ENCODE measurements around the gene SCAPER.

The SCAPER gene

DNA sequence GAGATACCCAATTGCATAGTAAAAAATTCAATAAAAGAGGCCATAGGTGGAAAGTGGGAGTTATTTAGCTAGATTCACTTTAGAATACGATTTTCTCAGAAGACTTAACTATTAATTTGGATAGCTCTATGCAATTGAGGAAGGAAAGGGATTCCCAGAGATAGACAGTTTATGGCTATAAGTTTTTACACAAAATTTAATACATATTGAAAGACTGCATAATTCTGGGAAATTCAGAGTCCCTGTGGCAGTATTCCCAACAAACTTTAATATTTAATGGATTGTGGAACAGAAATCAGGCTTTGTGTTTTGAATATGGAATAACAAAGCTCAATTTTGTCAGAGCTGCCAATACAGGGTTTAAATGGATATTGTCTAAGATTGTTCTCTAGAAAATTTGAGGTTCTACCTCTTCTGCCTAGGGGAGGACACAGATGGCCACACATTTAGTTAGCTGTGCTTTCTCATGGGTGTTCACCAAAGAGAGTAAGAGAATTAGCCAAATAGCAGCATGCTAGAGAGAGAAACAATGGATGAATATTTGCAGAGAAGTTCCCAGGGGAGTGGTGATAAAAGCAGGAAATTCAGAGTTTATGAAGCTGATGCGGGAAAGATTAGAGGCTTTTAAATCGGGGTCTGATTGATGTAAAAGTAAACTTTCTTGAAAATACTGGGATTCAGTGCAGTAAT, 560.1 kb downstream of the SCAPER start (continued):
- TF ChIP-seq, protein P1, sequence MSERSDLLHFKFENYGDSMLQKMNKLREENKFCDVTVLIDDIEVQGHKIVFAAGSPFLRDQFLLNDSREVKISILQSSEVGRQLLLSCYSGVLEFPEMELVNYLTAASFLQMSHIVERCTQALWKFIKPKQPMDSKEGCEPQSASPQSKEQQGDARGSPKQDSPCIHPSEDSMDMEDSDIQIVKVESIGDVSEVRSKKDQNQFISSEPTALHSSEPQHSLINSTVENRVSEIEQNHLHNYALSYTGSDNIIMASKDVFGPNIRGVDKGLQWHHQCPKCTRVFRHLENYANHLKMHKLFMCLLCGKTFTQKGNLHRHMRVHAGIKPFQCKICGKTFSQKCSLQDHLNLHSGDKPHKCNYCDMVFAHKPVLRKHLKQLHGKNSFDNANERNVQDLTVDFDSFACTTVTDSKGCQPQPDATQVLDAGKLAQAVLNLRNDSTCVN (tag by site-specific recombination; optimal IDR thresholded peaks at IDR 0.05) = no peak
- no peak for TF ChIP-seq WT1 (tag by site-specific recombination; IDR thresholded peaks at IDR 0.05)
- TF ChIP-seq TRIM28 (IDR thresholded peaks at IDR 0.05; ENCODE audit: borderline replicate concordance, low read length) = 0 out of 2 replicates have a peak, but pooled peaks have one; percentile 10
- TF ChIP-seq ZIC2 (tag by site-specific recombination; IDR thresholded peaks at IDR 0.05) = no peak
- no peak for TF ChIP-seq ZNF426 (tag by site-specific recombination; IDR thresholded peaks at IDR 0.05)
- TF ChIP-seq, protein P2, sequence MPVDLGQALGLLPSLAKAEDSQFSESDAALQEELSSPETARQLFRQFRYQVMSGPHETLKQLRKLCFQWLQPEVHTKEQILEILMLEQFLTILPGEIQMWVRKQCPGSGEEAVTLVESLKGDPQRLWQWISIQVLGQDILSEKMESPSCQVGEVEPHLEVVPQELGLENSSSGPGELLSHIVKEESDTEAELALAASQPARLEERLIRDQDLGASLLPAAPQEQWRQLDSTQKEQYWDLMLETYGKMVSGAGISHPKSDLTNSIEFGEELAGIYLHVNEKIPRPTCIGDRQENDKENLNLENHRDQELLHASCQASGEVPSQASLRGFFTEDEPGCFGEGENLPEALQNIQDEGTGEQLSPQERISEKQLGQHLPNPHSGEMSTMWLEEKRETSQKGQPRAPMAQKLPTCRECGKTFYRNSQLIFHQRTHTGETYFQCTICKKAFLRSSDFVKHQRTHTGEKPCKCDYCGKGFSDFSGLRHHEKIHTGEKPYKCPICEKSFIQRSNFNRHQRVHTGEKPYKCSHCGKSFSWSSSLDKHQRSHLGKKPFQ (tag by site-specific recombination; IDR thresholded peaks at IDR 0.05) = no peak
- no peak for TF ChIP-seq ZNF391 (tag by site-specific recombination; IDR thresholded peaks at IDR 0.05; ENCODE audit: borderline replicate concordance, low read depth)
- no peak for TF ChIP-seq ZNF677 (tag by site-specific recombination; IDR thresholded peaks at IDR 0.05)
- TF ChIP-seq, protein P3, sequence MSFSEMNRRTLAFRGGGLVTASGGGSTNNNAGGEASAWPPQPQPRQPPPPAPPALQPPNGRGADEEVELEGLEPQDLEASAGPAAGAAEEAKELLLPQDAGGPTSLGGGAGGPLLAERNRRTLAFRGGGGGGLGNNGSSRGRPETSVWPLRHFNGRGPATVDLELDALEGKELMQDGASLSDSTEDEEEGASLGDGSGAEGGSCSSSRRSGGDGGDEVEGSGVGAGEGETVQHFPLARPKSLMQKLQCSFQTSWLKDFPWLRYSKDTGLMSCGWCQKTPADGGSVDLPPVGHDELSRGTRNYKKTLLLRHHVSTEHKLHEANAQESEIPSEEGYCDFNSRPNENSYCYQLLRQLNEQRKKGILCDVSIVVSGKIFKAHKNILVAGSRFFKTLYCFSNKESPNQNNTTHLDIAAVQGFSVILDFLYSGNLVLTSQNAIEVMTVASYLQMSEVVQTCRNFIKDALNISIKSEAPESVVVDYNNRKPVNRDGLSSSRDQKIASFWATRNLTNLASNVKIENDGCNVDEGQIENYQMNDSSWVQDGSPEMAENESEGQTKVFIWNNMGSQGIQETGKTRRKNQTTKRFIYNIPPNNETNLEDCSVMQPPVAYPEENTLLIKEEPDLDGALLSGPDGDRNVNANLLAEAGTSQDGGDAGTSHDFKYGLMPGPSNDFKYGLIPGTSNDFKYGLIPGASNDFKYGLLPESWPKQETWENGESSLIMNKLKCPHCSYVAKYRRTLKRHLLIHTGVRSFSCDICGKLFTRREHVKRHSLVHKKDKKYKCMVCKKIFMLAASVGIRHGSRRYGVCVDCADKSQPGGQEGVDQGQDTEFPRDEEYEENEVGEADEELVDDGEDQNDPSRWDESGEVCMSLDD (tag by site-specific recombination; IDR thresholded peaks at IDR 0.05) = no peak
- TF ChIP-seq OVOL3 (tag by site-specific recombination; IDR thresholded peaks at IDR 0.05) = no peak
- no peak for TF ChIP-seq ZNF211 (tag by site-specific recombination; IDR thresholded peaks at IDR 0.05; ENCODE audit: low read depth)
- TF ChIP-seq ZNF157 (tag by site-specific recombination; IDR thresholded peaks at IDR 0.05) = no peak
- no peak for TF ChIP-seq ZNF274 (IDR thresholded peaks at IDR 0.05; ENCODE audit: low read length)
- TF ChIP-seq ZNF274 (tag by site-specific recombination; IDR thresholded peaks at IDR 0.05; ENCODE audit: borderline replicate concordance) = no peak
- TF ChIP-seq MZF1 (tag by site-specific recombination; IDR thresholded peaks at IDR 0.05; ENCODE audit: borderline replicate concordance) = no peak
- no peak for TF ChIP-seq ZNF416 (tag by site-specific recombination; IDR thresholded peaks at IDR 0.05)
- no peak for TF ChIP-seq HOXD13 (CRISPR knock-in tag; IDR thresholded peaks at IDR 0.05; ENCODE audit: borderline replicate concordance)
- TF ChIP-seq, protein P4, sequence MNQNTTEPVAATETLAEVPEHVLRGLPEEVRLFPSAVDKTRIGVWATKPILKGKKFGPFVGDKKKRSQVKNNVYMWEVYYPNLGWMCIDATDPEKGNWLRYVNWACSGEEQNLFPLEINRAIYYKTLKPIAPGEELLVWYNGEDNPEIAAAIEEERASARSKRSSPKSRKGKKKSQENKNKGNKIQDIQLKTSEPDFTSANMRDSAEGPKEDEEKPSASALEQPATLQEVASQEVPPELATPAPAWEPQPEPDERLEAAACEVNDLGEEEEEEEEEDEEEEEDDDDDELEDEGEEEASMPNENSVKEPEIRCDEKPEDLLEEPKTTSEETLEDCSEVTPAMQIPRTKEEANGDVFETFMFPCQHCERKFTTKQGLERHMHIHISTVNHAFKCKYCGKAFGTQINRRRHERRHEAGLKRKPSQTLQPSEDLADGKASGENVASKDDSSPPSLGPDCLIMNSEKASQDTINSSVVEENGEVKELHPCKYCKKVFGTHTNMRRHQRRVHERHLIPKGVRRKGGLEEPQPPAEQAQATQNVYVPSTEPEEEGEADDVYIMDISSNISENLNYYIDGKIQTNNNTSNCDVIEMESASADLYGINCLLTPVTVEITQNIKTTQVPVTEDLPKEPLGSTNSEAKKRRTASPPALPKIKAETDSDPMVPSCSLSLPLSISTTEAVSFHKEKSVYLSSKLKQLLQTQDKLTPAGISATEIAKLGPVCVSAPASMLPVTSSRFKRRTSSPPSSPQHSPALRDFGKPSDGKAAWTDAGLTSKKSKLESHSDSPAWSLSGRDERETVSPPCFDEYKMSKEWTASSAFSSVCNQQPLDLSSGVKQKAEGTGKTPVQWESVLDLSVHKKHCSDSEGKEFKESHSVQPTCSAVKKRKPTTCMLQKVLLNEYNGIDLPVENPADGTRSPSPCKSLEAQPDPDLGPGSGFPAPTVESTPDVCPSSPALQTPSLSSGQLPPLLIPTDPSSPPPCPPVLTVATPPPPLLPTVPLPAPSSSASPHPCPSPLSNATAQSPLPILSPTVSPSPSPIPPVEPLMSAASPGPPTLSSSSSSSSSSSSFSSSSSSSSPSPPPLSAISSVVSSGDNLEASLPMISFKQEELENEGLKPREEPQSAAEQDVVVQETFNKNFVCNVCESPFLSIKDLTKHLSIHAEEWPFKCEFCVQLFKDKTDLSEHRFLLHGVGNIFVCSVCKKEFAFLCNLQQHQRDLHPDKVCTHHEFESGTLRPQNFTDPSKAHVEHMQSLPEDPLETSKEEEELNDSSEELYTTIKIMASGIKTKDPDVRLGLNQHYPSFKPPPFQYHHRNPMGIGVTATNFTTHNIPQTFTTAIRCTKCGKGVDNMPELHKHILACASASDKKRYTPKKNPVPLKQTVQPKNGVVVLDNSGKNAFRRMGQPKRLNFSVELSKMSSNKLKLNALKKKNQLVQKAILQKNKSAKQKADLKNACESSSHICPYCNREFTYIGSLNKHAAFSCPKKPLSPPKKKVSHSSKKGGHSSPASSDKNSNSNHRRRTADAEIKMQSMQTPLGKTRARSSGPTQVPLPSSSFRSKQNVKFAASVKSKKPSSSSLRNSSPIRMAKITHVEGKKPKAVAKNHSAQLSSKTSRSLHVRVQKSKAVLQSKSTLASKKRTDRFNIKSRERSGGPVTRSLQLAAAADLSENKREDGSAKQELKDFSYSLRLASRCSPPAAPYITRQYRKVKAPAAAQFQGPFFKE (tag by site-specific recombination; IDR thresholded peaks at IDR 0.05; ENCODE audit: borderline replicate concordance) = no peak

Data from HEK293 (cell line).